Measurements from ENCODE around the gene SMOC1. TPM values are rescaled to one million over a fixed set of nuclear protein-coding genes. Genes with fewer than 3 reads are reported as not detected.

SMOC1 gene
- total and polyA plus RNA-seq, 9 of the 15 experiments (the other 6 are each of a cell fraction or from before 2014, with no cell fraction given): 0.04 TPM; not detected in 8

GRCh38 chr14:69928111-69928523 lies 48.9 kb downstream of the SMOC1 start:
- CTCF ChIA-PET (ENCODE audit: low intra/inter-chr PET ratio): no interaction called here
- WGBS (ENCODE audit: insufficient coverage, low coverage, missing lambda C conversion rate): 0% methylated on average over 6 of the region's 6 CpGs
- ATAC-seq: no peak

More at GRCh38 chr14:69928111-69928523, 48.9 kb downstream of the SMOC1 start:
- Histone ChIP-seq H3K4me2 (ENCODE audit: insufficient read depth, low read length) (no peak overlapping the region), H3K27me3 (ENCODE audit: control insufficient read depth in 2 of 2, insufficient read depth in 2 of 2, low read length in 2 of 2) (peaks cover 3 to 24% of the 10 kb centered on the region in 2 experiments; a peak in 4 of 5 replicates), H3K9me1 (ENCODE audit: control insufficient read depth, insufficient read depth, low read length) (no peaks in the 10 kb centered on the region), H3K27ac (ENCODE audit: extremely low read depth, low read depth, low read length) (no peak overlapping the region), H4K20me1 (replicated peaks; ENCODE audit: control insufficient read depth, insufficient read depth, low read length) (no peaks in the 10 kb centered on the region), H3K4me3 (no peak overlapping the region), H3K36me3 (ENCODE audit: control insufficient read depth, insufficient read depth, low read length) (no peaks in the 10 kb centered on the region), H2AFZ (ENCODE audit: low read depth, low read length) (no peak overlapping the region), H3K9ac (ENCODE audit: insufficient read depth in 1 of 2, low read depth in 2 of 2, low read length in 2 of 2) (no peak overlapping the region), H3K79me2 (ENCODE audit: control insufficient read depth, insufficient read depth, low read length) (no peaks in the 10 kb centered on the region), H3K9me3 (replicated peaks; ENCODE audit: control insufficient read depth, insufficient read depth, low read depth, low read length) (no peaks in the 10 kb centered on the region), H3K4me1 (replicated peaks in 1 of 2; ENCODE audit: control insufficient read depth in 2 of 2, insufficient read depth in 2 of 2, low read length in 2 of 2) (no peaks in the 10 kb centered on the region)
- BruUV-seq (replicated peaks): no TSS peak
- intact Hi-C loops (cut with micrococcal nuclease) (no loop called here), in situ Hi-C loops (cut with MboI) (no loop called here)
- no peak for FAIRE-seq
- TF ChIP-seq MLX (CRISPR knock-in tag; conservative IDR thresholded peaks at IDR 0.05) (no peak), SAP30 (IDR thresholded peaks at IDR 0.05; ENCODE audit: borderline replicate concordance, insufficient read depth, low read depth, low read length, poor library complexity, severe bottlenecking) (no peak), ZNF239 (CRISPR knock-in tag; IDR thresholded peaks at IDR 0.05) (no peak), ZNF77 (CRISPR knock-in tag; IDR thresholded peaks at IDR 0.05) (no peak), ZBTB49 (CRISPR knock-in tag; IDR thresholded peaks at IDR 0.05; ENCODE audit: borderline replicate concordance) (no peak), ZNF384 (IDR thresholded peaks at IDR 0.05; ENCODE audit: low read depth, low read length) (no peak)
- DNase-seq (ENCODE audit: extremely low read depth in 1 of 4, low spot score in 3 of 4): no peak
- POLR2A ChIA-PET: no interaction called here
